ENCODE measurements around the gene UNK. TPM values are rescaled to one million over a fixed set of nuclear protein-coding genes. Genes with fewer than 3 reads are reported as not detected.

The UNK gene
- total and polyA plus RNA-seq, 9 of the 15 experiments (the other 6 are each of a cell fraction or from before 2014, with no cell fraction given): 12.8 to 38.6 (median 24.8) TPM

GRCh38 chr17:75855310-75856061 lies 70.9 kb downstream of the UNK start, which contains the start of gene WBP2 (continued):
- no peak for TF ChIP-seq RERE (CRISPR knock-in tag; IDR thresholded peaks at IDR 0.05; ENCODE audit: borderline replicate concordance)
- TF ChIP-seq FOXP4 (CRISPR knock-in tag; IDR thresholded peaks at IDR 0.05; ENCODE audit: borderline replicate concordance): peak; percentile 86; the same call in 1 of the 2 replicates
- peak; percentile 76 for TF ChIP-seq CHD1 (IDR thresholded peaks at IDR 0.05; ENCODE audit: low read length)
- no peak for TF ChIP-seq CHCHD3 (CRISPR knock-in tag; IDR thresholded peaks at IDR 0.05)
- no peak for TF ChIP-seq NR1H2 (CRISPR knock-in tag; IDR thresholded peaks at IDR 0.05)
- TF ChIP-seq ZNF583 (CRISPR knock-in tag; IDR thresholded peaks at IDR 0.05): no peak; the same call in 1 of the 2 replicates
- no peak; the same call in 1 of the 2 replicates for TF ChIP-seq ZKSCAN1 (IDR thresholded peaks at IDR 0.05; ENCODE audit: low read depth, low read length)
- TF ChIP-seq REST (IDR thresholded peaks at IDR 0.05; ENCODE audit: borderline replicate concordance): peak; percentile 90
- TF ChIP-seq REST (CRISPR knock-in tag; IDR thresholded peaks at IDR 0.05; ENCODE audit: low read depth): peak; percentile 79; the same call in 1 of the 2 replicates
- TF ChIP-seq ZNF764 (CRISPR knock-in tag; IDR thresholded peaks at IDR 0.05; ENCODE audit: low read depth): no peak
